Transverse colon (tissue), 3 donors: ENCODE results near the gene ZNF319.

Experiments used
- CTCF ChIP-seq, 5 experiments: fragments of 200-600 bp in 3 of 5; fragments of 450-650 bp in 2 of 5; sonication (generic) in 3 of 5; IDR thresholded peaks; 1 replicate in 2 of 5; 2 replicates in 3 of 5; pipeline ENCODE4 v1.5.1; 2016 to 2017; ENCODE audit warnings: antibody characterized with exemption in 5 of 5, inconsistent platforms in 3 of 5, mild to moderate bottlenecking in 2 of 5, moderate library complexity in 1 of 5
- EP300 ChIP-seq: sonication (generic); formaldehyde crosslinking; IDR thresholded peaks from one replicate; pipeline ENCODE4 v1.6.1; 2017; ENCODE audit warnings: antibody characterized with exemption, low read depth

- TF ChIP-seq CTCF (IDR thresholded peaks at IDR 0.05) (no peak), EP300 (no peak)
Measured at GRCh38 chr16:57962046-57962445, 38.4 kb downstream of the ZNF319 start.
